ENCODE data around the gene GTF2F1. TPM values are rescaled to one million over a fixed set of nuclear protein-coding genes. Genes with fewer than 3 reads are reported as not detected.

The GTF2F1 gene
- total and polyA plus RNA-seq, 9 of the 15 experiments (the other 6 are each of a cell fraction or from before 2014, with no cell fraction given): 4.7 to 75.4 (median 68.4) TPM

DNA sequence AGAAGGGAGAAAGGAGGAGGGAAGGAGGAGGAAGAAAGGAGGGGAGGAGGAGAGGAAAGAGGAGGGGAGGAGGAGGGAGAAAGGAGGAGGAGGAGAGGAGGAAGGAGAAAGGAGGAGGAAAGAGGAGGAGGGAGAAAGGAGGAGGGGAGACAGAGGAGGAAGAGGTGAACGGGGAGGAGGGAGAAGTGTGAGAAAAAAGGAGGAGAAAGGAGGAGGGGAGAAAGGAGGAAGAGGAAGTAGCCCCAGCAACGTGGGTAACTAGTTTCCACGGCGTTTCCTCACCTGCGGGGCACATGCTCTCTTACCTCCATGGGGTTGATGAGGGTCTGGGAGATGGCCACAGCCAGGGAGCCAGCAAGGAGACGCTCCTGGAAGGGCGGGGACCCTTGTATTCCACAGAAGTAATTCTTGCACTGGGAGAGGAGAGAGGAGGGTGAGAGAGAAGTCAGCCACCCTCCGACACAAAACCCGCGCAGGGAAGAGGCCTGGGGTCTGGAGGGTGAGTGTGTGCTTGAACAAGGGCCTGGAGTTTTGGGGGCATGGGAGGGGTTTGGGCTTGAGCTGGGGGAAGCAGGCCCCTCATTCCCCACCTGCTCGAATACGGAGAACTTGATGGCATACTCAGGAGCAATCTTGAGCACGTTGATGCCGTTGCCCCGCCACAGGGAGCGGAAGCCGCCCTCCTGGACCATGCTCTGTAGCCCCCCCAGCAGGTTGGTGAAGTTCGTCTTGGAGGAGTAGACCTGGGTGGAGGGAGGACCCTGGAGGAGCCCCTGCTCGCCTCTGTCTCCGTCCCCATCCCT, 36.7 kb upstream of the GTF2F1 start (continued):
- TF ChIP-seq, protein P1, sequence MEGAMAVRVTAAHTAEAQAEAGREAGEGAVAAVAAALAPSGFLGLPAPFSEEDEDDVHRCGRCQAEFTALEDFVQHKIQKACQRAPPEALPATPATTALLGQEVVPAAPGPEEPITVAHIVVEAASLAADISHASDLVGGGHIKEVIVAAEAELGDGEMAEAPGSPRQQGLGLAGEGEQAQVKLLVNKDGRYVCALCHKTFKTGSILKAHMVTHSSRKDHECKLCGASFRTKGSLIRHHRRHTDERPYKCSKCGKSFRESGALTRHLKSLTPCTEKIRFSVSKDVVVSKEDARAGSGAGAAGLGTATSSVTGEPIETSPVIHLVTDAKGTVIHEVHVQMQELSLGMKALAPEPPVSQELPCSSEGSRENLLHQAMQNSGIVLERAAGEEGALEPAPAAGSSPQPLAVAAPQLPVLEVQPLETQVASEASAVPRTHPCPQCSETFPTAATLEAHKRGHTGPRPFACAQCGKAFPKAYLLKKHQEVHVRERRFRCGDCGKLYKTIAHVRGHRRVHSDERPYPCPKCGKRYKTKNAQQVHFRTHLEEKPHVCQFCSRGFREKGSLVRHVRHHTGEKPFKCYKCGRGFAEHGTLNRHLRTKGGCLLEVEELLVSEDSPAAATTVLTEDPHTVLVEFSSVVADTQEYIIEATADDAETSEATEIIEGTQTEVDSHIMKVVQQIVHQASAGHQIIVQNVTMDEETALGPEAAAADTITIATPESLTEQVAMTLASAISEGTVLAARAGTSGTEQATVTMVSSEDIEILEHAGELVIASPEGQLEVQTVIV (CRISPR knock-in tag; IDR thresholded peaks at IDR 0.05; ENCODE audit: borderline replicate concordance): no peak
- TF ChIP-seq ZNF644 (tag; IDR thresholded peaks at IDR 0.05; ENCODE audit: low read depth) (no peak), ASH1L (IDR thresholded peaks at IDR 0.05; ENCODE audit: borderline replicate concordance, low read depth, partially characterized antibody) (peak; percentile 62), BACH1 (tag; IDR thresholded peaks at IDR 0.05) (no peak), ELF1 (tag; IDR thresholded peaks at IDR 0.05) (peak; percentile 71; the same call in 1 of the 2 replicates), KAT7 (CRISPR knock-in tag; IDR thresholded peaks at IDR 0.05; ENCODE audit: borderline replicate concordance) (no peak), NFXL1 (CRISPR knock-in tag; IDR thresholded peaks at IDR 0.05) (no peak), ETV1 (tag; conservative IDR thresholded peaks at IDR 0.05; ENCODE audit: low read depth) (peak; percentile 41; the same call in 1 of the 2 replicates)
- TF ChIP-seq, protein P2, sequence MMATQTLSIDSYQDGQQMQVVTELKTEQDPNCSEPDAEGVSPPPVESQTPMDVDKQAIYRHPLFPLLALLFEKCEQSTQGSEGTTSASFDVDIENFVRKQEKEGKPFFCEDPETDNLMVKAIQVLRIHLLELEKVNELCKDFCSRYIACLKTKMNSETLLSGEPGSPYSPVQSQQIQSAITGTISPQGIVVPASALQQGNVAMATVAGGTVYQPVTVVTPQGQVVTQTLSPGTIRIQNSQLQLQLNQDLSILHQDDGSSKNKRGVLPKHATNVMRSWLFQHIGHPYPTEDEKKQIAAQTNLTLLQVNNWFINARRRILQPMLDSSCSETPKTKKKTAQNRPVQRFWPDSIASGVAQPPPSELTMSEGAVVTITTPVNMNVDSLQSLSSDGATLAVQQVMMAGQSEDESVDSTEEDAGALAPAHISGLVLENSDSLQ (IDR thresholded peaks at IDR 0.05): peak; percentile 74
- TF ChIP-seq, protein P3, sequence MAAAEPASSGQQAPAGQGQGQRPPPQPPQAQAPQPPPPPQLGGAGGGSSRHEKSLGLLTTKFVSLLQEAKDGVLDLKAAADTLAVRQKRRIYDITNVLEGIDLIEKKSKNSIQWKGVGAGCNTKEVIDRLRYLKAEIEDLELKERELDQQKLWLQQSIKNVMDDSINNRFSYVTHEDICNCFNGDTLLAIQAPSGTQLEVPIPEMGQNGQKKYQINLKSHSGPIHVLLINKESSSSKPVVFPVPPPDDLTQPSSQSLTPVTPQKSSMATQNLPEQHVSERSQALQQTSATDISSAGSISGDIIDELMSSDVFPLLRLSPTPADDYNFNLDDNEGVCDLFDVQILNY (CRISPR knock-in tag; IDR thresholded peaks at IDR 0.05): no peak
- TF ChIP-seq, protein P4, sequence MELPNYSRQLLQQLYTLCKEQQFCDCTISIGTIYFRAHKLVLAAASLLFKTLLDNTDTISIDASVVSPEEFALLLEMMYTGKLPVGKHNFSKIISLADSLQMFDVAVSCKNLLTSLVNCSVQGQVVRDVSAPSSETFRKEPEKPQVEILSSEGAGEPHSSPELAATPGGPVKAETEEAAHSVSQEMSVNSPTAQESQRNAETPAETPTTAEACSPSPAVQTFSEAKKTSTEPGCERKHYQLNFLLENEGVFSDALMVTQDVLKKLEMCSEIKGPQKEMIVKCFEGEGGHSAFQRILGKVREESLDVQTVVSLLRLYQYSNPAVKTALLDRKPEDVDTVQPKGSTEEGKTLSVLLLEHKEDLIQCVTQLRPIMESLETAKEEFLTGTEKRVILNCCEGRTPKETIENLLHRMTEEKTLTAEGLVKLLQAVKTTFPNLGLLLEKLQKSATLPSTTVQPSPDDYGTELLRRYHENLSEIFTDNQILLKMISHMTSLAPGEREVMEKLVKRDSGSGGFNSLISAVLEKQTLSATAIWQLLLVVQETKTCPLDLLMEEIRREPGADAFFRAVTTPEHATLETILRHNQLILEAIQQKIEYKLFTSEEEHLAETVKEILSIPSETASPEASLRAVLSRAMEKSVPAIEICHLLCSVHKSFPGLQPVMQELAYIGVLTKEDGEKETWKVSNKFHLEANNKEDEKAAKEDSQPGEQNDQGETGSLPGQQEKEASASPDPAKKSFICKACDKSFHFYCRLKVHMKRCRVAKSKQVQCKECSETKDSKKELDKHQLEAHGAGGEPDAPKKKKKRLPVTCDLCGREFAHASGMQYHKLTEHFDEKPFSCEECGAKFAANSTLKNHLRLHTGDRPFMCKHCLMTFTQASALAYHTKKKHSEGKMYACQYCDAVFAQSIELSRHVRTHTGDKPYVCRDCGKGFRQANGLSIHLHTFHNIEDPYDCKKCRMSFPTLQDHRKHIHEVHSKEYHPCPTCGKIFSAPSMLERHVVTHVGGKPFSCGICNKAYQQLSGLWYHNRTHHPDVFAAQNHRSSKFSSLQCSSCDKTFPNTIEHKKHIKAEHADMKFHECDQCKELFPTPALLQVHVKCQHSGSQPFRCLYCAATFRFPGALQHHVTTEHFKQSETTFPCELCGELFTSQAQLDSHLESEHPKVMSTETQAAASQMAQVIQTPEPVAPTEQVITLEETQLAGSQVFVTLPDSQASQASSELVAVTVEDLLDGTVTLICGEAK (IDR thresholded peaks at IDR 0.05): peak; percentile 57; the same call in 1 of the 2 replicates
- TF ChIP-seq, protein P4 (CRISPR knock-in tag; IDR thresholded peaks at IDR 0.05): no peak

Measured in K562 (cell line).